Fibroblast of skin of right biceps (primary cell): ENCODE measurements around the gene ZW10.
"Not testable (repeated sequence)": the region's sequence is repeated elsewhere in the genome, so short reads cannot be mapped to it uniquely, and the experiment has no call there.

Experiments
- DNase-seq: peaks from one replicate; pipeline ENCODE4 v3.0.0-alpha.2; 2013

The ZW10 gene, protein sequence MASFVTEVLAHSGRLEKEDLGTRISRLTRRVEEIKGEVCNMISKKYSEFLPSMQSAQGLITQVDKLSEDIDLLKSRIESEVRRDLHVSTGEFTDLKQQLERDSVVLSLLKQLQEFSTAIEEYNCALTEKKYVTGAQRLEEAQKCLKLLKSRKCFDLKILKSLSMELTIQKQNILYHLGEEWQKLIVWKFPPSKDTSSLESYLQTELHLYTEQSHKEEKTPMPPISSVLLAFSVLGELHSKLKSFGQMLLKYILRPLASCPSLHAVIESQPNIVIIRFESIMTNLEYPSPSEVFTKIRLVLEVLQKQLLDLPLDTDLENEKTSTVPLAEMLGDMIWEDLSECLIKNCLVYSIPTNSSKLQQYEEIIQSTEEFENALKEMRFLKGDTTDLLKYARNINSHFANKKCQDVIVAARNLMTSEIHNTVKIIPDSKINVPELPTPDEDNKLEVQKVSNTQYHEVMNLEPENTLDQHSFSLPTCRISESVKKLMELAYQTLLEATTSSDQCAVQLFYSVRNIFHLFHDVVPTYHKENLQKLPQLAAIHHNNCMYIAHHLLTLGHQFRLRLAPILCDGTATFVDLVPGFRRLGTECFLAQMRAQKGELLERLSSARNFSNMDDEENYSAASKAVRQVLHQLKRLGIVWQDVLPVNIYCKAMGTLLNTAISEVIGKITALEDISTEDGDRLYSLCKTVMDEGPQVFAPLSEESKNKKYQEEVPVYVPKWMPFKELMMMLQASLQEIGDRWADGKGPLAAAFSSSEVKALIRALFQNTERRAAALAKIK

DNA sequence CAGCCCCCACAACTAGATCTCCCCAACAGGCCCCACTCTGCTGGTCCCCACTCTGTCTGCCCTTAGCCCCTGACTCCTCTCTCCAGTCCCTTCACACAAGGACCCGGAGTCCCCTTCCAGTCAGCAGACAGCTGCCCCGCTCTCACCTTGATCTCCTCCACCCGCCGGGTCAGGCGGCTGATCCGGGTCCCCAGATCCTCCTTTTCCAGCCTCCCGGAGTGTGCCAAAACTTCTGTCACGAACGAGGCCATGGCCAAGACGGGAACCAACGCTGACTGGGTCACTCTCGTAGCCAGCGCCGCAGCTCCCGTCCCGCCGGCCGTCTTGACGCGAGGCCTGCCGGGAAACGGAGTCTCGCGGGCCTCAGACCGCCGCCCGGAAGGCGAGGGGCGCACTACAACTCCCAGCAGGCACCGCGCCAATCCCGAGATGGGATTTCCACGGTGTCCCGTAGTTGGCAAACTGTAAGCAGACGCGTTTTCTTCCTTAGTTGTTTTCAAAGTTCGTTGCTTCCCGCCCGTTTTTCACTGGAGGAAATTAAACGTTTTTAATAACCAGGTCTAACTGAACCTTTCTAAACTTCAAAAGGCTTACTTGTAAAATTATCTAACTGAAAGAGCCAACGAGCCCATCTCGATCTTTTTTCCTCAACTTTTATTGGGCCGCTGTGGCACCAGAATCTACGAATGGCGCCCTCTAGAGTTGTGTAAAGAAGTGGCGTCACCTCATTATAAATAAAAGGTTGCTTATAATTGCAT, at the start of gene ZW10:
ZW10 (minus strand) TSS at position 277 of the 758 bp plus-strand sequence; CDS start at position 251, 26 bp downstream.
- peak; percentile 97 for DNase-seq

DNA sequence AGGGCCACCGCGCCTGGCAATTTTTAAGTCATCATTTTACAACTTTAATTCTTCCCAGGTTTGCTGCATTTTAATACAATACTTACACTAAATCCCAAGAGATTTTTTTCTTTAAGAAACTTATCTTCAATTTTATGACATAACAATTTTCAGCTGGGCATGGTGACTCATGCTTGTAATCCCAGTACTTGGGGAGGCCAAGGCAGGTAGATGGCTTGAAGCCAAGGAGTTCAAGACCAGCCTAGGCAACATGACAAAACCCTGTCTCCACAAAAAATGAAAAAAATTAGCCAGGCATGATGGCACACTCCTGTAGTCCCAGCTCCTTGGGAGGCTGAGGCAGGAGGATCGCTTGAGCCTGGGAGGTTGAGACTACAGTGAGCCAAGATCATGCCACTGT, 44.9 kb upstream of the ZW10 start:
- peak; percentile 4 for DNase-seq

DNA sequence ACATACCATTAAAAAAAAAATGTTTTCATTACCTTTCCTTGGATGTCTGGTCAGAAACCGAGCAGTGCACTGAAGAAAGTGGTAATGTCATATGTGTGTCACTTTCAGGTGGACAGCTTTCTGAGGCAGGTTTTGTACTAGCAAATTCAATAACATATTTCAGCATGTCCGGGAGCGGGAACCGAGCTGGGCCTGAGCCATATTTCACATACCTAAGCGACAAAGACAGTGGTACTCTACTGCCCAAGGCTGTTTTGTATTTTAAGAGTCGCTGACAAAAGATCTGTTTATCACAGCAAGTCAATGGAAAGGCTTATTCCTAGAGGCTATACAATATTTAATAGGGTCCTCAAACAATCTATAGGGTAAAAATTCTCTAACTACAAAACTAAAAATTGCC, 44.1 kb upstream of the ZW10 start:
- no peak for DNase-seq

DNA sequence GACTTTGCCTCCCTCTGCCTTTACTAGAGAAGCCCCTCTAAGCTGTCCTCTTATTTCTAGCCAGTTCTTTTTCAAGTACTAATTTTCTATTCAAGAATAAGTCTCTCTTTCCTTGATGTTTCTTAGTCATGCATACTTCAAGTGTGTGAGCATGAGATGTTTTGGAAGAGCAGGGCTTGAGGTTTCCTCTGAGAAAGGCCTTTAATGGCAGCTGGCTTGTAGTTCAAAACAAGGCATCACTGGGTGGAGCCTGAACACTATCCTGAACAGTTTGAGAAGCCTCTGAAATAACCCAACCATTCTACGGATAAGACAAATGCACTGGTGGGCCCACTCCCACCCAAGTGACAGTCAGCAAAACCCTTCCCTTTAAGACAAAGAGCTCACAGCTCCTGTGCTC, 43.7 kb upstream of the ZW10 start:
- DNase-seq: peak; percentile 4

DNA sequence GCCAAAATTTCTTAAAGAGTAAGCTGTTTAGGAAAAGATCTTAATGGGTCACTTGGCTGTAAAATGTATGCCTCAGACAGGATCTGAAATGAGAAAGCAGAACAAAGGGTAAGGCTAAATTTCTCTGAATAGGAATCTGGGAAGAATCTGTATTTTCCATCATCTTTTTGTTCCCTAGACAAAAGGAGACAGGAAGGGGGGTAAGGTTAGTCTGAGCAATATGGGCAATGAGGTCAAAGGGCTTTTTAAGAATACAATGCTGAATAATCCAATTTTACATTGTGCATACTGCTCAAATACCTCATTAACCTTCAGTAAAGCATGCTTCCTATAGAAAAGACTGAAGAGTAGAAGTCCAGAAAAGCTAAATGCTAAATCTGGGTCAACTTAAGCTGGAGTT, 40.7 kb upstream of the ZW10 start:
- no peak for DNase-seq

DNA sequence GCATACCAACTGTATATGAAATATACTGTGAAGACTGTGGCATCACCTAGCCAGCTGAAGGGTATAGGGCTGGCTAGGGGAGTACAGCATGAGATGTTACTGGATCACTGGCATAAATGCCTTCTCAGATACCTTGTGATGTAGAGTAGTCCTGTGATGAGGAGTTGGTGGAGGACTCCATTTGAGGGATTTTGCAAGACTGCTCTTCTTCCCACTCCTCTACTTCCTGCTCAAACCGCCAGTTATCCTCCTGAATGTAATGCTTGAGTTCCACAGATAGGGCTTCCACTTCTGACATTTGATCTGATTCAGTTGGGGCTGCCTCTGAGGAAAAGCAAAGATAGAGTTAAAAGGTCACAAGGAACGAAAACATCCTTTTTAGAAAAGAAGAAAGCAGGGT, 35.4 kb upstream of the ZW10 start:
- no peak for DNase-seq

DNA sequence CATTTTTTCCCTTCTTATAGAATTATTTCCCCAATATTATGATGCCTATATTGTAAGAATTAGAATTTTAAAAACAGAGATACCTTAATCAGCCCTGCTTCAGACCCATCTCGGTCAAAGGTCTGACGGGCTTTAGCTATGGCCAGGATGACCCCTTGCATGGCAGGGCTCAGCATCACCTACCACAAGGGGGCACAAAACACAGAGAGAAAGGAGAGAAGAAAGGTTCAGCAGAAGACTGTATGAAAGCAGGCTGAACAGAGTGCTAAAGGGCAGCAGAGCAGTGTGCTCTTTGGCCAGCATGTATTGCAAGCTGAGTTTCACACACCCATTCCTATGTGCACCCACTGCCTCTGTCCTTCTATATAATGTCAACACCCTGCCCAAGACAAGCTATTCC, 32.9 kb upstream of the ZW10 start:
- DNase-seq: peak; percentile 3

DNA sequence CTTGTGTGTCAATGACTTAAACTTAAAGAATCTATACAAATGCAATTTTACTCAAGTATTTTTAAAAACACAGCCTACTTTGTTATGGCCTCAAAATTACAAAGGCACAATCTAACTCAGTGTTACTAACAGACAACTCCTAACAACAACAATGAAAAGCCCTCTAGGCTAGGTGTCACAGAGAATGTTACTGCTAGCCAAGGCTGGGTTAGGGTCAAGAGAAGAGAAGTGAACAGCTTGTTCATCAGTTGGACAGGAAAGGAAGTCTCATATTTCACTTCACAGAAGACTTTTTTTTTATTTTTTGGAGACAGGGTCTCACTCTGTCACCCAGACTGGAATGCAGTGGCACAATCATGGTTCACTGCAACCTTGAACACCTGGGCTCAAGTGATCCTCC, 32.1 kb upstream of the ZW10 start:
- DNase-seq: no peak

DNA sequence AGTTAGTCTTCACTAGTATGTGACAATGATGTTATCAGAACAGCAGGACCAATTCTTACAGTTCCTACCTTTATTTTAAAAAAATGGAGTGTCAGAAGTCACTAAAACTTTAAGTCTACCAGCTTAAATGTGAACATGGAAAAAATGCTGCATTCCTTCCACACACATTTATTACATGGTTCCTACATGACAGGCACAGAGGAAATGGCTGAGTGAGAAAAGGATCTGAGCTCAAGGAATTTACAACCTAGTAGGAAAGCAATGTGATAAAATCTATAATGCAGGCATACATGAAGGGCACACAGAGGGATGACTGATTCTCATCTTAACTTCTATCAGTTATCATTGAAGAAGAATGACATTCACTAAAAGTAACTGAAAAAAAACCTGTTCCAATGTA, 29.1 kb upstream of the ZW10 start:
- no peak for DNase-seq

DNA sequence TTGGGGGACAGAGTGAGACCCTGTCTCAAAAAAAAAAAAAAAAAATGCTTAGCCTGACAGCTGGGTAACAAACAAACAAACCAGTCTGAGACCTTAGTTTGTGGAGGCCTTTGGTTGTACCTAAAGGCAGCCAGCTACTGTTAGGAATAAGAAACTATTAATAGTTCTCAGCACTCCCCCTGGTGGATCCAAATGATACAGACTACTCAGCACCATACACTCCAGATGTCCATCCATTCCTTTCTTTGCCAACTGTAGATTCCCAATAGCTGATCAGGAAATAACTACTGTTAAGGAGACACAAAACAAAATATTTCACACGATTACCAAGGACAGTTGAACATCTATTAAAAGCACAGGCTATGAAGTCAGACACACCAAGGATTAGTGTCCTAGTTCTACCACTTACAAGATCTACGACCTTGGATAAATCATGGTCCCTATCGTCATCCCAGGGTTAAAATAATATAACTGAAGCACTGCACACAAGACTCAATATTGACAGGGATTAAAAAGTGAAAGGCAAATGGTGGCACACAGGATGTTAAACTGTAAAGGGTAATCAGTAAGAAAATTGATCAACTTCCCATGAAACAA, 23.3 kb upstream of the ZW10 start:
- DNase-seq: peak; percentile 46

DNA sequence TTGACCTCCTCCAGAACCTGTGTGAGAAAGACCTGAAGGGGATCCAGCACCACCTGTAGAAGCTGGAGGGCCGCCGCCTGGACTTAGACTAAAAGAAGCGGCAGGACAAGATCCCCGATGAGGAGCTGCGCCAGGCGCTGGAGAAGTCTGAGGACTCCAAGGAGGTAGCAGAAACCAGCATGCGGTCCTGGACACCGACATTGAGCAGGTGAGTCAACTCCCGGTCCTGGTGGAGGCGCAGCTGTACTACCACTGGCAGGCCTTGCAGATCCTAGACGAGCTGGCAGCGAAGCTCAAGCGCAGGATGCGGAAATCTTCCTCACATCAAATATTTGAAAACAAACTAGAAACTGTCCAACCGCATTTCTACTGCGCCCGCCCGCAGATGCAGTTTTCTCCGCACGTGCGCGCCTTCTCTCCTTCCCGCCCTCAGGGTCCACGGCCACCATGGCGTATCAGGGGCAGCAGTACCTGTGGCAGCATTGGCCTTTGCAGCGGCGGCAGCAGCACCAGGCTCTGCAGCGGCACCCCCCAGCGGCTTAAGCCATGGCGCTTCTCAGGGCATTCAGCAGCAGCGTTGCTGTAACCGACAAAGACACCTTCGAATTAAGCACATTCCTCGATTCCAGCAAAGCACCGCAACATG, 16.3 kb upstream of the ZW10 start:
- no peak for DNase-seq

DNA sequence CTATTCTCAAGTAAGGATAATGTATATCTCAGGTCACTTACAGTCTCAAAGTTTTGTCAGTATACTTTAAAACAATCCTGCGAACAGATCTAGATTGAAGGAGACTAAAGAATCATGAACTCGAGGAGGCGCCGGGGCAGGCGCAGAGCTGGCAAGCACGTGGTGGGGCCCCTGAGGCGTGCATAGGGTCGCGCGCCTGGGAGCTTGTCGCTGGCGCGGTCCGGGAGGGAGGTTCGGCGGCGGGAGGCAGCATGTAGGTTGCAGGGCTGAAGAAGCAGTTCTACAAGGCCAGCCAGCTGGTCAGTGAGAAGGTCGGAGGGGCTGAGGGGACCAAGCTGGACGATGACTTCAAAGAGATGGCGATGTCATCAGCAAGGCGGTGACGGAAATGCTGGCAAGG, 15.5 kb upstream of the ZW10 start:
- not testable (repeated sequence) for DNase-seq

DNA sequence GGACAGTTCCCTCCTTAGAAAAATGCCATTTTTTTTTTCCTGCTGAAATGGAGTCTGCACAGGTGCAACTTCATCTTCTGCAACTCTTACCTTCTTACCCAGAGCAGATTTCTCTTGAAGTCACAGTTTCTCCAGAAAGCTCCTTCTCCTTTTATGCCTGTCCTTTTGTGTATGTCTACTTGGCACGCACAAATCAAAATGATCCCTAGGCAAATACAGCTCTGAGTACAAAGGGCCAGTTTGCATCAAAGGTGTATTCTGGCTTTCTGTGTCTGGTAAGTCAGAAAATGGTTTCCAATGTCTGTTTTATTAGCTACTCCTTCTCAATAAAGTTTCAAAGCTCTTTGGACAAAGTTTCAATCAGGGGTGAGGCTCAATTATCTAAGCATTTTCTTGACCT, 8.6 kb upstream of the ZW10 start:
- no peak for DNase-seq

DNA sequence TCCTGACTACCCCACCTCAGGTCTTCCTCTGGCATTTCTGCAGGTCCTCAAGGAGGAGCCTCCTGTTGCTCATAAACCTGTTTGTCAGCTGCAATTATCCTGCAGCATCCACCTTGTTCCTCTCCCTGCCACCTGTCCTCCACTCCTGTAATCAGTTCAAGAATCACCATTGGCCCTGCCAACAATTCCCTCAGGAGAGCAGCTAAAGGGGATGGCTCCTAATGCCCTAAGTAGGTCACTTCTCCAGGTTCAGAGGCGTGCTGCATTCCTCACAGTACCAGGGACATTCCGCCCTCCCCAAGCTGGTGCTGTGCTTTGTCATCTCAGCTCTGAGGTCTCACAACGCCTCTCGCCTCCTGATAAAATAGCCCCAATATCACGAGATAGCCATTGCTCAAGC, 8.2 kb upstream of the ZW10 start:
- no peak for DNase-seq

DNA sequence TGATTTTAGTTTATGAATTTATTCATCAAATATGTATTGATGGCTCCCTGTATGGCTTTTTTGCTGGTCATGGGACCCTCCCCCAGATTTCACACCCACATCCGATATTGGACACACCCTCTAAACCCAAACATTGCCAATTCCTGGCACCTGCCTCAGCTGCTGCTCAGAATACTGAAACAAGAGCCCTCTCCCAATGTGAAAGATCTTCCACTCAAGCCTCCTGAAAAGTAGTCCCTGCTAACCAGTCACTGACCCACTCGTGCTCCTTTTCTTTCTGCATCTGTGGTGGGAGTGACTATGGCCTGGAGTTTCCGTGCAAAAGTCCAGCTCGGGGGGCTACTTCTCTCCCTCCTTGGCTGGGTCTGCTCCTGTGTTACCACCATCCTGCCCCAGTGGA, 6.0 kb upstream of the ZW10 start, which contains the start of gene CLDN25:
CLDN25 (plus strand) TSS at position 301 of the 400 bp plus-strand sequence; CDS start at position 301, 0 bp downstream.
- DNase-seq: no peak

DNA sequence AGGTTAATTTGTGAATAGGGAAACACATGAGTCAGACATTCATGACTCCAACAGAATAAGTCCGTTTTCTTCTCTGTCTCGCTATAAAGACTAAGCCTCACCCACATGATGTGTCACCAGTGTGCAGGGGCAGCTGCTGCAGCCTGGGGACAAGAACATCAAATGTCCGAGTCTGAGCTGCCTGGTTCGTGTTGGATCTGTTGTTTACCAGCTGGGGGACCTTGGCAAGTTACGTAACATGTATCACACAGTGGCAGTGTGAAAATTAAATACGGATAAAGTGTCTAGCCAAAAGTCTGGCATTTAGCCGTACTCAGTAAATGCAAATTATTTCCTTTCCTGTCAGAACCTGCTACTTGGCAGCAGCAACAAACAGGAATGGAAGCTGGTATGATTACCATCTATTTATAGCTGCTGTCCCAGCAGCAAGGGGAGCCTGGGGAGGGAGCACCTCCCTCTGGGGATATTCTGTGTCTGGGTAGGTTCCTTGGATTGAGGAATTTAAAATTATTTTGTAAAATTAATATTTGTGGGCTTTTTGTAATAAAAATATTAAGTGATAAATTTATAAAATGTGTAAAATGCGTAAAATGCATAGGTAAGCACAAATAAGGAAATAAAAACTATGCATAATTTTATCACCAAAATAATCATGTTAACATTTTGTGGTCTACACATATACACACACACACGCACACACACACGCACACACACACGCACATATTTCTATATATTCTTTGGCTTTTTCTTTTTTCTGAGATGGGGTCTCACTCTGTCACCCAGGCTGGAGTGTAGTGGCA, 4.8 kb upstream of the ZW10 start:
- no peak for DNase-seq

DNA sequence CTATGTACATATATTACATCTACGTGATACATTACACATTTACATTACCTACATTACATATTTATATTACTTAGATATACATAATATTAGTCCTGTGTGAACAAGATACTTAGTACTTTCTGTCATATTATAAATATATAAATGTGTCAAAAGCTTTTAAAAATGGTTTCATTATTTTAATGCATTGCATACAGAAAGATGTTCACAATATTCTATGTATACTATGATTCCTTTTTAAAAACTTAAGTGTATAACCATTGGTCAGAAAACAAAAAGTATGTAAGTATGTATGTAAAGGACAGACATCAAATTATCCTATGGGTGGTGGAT, 647 bp upstream of the ZW10 start:
- DNase-seq: no peak

DNA sequence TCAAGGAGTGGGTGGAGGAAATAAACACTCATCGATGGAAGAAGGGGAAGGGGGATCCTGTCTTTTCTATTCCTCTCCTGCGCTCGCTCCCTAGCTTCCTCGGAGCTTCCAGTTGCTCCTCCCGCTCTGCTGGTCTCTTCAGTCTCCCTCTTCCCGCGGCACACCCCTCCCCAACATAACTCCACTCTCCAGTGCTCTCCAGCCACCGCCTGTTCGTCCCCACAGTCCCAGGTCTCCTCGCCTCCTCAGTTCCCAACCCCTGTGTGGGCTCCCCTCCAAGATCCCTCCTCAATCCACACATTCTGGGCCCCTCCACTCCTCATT, 438 bp downstream of the ZW10 start:
- DNase-seq: peak; percentile 32

DNA sequence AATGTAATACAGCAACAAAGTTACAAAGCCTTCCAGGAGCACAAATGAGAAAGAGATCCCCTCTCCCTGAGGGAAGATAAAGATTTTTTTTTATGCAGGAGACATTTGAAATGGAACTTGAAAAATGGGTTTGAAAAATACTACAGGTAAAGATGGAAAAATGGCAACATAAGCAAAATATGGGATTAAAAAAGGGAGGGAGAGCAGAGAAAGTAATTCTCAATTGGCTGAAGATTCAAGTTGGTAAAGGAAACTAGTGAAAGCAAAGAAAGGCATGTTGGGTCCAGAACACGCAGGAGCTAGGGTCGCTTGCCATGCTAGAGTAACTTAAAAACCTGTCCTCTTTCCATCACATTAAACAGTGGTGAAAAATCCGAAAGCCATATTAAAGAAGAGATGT, 1.5 kb downstream of the ZW10 start:
- no peak for DNase-seq

DNA sequence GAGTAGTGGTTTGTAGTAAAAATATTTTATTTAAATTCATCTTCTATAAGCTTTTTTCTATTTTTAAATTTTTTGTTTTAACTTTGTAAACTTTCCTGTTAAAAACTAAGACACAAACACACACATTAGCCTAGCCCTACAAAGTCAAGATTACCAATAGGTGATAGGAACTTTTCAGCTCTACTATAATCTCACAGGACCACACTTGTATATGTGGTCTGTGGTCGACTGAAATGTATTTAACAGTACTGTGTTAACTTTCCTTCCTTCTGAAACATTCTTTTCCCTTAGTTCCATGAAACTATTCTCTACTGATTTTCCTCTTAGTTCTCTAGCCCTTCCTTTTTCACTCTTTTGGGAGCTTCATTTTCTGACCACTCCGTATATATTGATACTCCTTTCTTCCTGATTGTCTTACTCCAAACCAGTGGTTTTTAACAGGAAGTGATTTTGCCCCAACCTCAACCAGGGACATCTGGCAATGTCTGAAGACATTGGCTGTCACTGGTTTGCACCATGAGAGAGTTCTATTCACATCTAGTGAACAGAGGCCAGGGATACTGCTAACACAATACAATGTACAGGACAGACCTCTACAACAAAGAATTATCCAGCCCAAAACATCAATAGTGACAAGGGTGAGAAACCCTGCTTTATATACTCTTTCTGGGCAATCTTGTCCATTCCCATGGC, 8.8 kb downstream of the ZW10 start:
- DNase-seq: no peak

DNA sequence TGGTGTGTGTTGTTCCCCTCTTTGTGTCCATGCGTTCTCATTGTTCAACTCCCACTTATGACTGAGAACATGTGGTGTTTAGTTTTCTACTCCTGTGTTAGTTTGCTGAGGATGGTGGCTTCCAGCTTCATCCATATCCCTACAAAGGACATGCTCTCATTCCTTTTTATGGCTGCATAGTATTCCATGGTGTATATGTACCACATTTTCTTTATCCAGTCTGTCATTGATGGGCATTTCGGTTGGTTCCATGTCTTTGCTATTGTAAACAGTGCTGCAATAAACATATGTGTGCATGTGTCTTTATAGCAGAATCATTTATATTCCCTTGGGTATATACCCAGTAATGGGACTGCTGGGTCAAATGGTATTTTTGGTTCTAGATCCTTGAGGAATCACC, 10.5 kb downstream of the ZW10 start:
- not testable (repeated sequence) for DNase-seq
